ENCODE results near the gene RASSF10. TPM values are rescaled to one million over a fixed set of nuclear protein-coding genes. Genes with fewer than 3 reads are reported as not detected.

RASSF10 gene
- total RNA-seq, 1 experiment from 2014 or later: 10.0 TPM

DNA sequence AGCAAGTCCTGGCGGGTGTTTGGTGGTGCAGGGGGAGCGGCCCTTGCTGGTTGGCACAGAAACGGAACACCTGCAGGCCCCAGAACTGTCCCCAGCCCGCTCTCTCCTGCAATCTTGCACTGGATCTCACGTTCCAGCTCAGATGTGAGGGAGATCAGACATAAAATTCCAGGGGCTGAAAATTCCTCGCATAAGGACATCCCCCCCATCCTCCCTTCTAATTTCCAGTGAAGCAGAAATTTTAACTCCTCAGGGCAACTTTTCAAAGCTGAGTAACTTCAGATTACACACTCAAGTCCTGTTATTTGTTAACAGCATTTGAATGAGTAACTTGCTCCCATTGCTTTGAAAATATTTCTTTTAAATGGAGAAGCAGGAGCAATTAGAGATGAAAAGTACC is 40.3 kb upstream of the RASSF10 start:
- TF ChIP-seq, protein P1, sequence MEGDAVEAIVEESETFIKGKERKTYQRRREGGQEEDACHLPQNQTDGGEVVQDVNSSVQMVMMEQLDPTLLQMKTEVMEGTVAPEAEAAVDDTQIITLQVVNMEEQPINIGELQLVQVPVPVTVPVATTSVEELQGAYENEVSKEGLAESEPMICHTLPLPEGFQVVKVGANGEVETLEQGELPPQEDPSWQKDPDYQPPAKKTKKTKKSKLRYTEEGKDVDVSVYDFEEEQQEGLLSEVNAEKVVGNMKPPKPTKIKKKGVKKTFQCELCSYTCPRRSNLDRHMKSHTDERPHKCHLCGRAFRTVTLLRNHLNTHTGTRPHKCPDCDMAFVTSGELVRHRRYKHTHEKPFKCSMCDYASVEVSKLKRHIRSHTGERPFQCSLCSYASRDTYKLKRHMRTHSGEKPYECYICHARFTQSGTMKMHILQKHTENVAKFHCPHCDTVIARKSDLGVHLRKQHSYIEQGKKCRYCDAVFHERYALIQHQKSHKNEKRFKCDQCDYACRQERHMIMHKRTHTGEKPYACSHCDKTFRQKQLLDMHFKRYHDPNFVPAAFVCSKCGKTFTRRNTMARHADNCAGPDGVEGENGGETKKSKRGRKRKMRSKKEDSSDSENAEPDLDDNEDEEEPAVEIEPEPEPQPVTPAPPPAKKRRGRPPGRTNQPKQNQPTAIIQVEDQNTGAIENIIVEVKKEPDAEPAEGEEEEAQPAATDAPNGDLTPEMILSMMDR (IDR thresholded peaks at IDR 0.05; ENCODE audit: unreplicated experiment): no peak
- CTCF ChIA-PET: no interaction called here
- H3K4me3 Mint-ChIP-seq (ENCODE audit: low read depth, unreplicated experiment): no peak overlapping the region
- H3K27ac Mint-ChIP-seq (ENCODE audit: unreplicated experiment): no peak overlapping the region
- H3K9me3 Mint-ChIP-seq (ENCODE audit: low read depth, unreplicated experiment): no peaks in the 10 kb centered on the region
- intact Hi-C loops (cut with micrococcal nuclease; ENCODE audit: unreplicated experiment): loop anchor here (5.0 kb wide), 2 partner anchors 43 to 198 kb away; no protein-coding TSS in a partner anchor
- no peak for DNase-seq
- H3K36me3 Mint-ChIP-seq (ENCODE audit: insufficient read depth, unreplicated experiment): no peaks in the 10 kb centered on the region
- H3K4me1 Mint-ChIP-seq (ENCODE audit: low read depth, unreplicated experiment): peaks cover 11% of the 10 kb centered on the region
- no TSS peak for BruUV-seq (replicated peaks)
- H3K27me3 Mint-ChIP-seq (ENCODE audit: unreplicated experiment): no peaks in the 10 kb centered on the region

DNA sequence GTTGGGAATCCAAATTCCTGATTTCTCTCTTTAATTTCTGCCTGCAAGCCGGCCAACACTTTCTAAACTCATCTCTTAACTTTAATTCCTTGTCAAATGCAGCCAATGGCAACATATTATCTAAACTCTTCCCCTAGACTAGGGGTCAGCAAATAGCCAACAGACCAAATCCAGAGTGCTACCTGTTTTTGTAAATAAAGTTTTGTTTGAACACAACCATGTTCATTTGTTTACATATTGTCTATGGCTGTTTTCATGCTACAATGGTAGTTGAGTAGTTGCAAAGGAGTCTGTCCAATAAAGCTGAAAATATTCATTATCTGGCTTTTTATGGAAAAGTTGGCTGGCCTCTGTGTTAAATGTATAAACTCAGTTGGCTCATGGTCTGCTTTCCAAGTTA is 37.2 kb upstream of the RASSF10 start:
- Mint-ChIP-seq H3K4me1 (ENCODE audit: low read depth, unreplicated experiment) (peaks cover 11% of the 10 kb centered on the region), H3K9me3 (ENCODE audit: low read depth, unreplicated experiment) (no peaks in the 10 kb centered on the region), H3K27ac (ENCODE audit: unreplicated experiment) (no peak overlapping the region), H3K27me3 (ENCODE audit: unreplicated experiment) (no peaks in the 10 kb centered on the region), H3K36me3 (ENCODE audit: insufficient read depth, unreplicated experiment) (no peaks in the 10 kb centered on the region), H3K4me3 (ENCODE audit: low read depth, unreplicated experiment) (no peak overlapping the region)
- CTCF ChIA-PET: interaction anchor here (0.9 kb wide), 1 partner anchor 9 kb away, joined by 4 read pairs; no protein-coding TSS in a partner anchor
- no TSS peak for BruUV-seq (replicated peaks)
- no peak for DNase-seq
- intact Hi-C loops (cut with micrococcal nuclease; ENCODE audit: unreplicated experiment): no loop called here
- TF ChIP-seq, protein P1 (IDR thresholded peaks at IDR 0.05; ENCODE audit: unreplicated experiment): no peak

DNA sequence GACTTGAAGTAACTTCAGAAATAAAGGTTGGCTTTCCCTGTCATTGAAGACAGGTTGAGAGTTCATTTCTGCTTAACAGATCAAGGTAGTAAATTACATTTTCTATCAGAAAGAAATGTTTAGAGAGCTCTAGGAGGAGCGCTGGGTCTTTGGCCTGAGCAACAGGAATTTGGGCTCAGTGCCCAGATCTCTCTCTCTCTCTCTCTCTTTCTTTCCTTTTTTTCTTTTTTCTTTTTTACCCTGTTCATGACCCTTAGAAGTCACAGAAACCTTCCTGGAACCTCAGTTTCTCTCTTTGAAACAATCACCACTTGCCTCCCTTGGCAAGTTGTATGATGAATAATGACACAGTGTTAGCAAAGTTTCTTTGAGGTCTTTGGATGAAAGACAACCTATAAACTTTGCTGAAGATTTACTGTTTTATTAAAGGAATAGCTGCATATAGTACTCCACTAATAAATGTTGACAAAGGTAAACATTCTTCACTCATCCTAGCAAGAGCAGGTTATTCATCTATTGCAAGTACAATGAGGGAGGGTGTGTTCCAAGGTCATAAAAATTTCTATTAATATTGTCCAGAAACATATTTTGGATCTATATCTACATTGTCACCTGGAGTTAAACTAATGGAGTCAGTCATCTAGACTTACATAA is 35.5 kb upstream of the RASSF10 start:
- no peak for DNase-seq

DNA sequence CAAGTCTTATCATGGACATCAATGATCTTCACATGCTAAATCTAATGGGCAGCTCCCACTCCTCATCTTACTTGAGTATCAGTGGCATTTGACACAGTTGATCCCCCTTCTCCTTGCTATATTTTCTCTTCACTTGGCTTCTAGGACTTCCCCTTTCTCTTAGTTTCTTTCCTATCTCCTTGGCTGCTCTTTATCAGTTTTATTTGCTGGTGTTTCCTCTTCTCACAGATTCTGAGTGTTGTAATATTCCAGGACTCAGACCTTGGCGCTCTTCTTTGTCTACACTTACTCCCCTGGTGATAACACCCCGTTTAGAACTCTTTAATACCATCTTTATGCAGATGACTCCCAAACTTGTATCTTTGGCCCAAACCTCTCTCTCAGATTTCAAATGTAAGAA is 33.9 kb upstream of the RASSF10 start:
- Mint-ChIP-seq H3K36me3 (ENCODE audit: insufficient read depth, unreplicated experiment) (no peaks in the 10 kb centered on the region), H3K4me3 (ENCODE audit: low read depth, unreplicated experiment) (no peak overlapping the region), H3K4me1 (ENCODE audit: low read depth, unreplicated experiment) (peaks cover 4% of the 10 kb centered on the region), H3K27me3 (ENCODE audit: unreplicated experiment) (no peaks in the 10 kb centered on the region), H3K9me3 (ENCODE audit: low read depth, unreplicated experiment) (no peaks in the 10 kb centered on the region), H3K27ac (ENCODE audit: unreplicated experiment) (no peak overlapping the region)
- TF ChIP-seq, protein P1 (IDR thresholded peaks at IDR 0.05; ENCODE audit: unreplicated experiment): no peak
- DNase-seq: no peak
- CTCF ChIA-PET: no interaction called here
- intact Hi-C loops (cut with micrococcal nuclease; ENCODE audit: unreplicated experiment): no loop called here
- BruUV-seq (replicated peaks): no TSS peak

More for the DNA sequence above, 35.5 kb upstream of the RASSF10 start:
- no peaks in the 10 kb centered on the region for H3K9me3 Mint-ChIP-seq (ENCODE audit: low read depth, unreplicated experiment)
- CTCF ChIA-PET: interaction anchor here (0.5 kb wide), 1 partner anchor 390 kb away, joined by 3 read pairs; no protein-coding TSS in a partner anchor
- no peaks in the 10 kb centered on the region for H3K4me1 Mint-ChIP-seq (ENCODE audit: low read depth, unreplicated experiment)
- TF ChIP-seq, protein P1 (IDR thresholded peaks at IDR 0.05; ENCODE audit: unreplicated experiment): no peak
- no peaks in the 10 kb centered on the region for H3K36me3 Mint-ChIP-seq (ENCODE audit: insufficient read depth, unreplicated experiment)
- intact Hi-C loops (cut with micrococcal nuclease; ENCODE audit: unreplicated experiment): no loop called here
- H3K27me3 Mint-ChIP-seq (ENCODE audit: unreplicated experiment): no peaks in the 10 kb centered on the region
- BruUV-seq (replicated peaks): no TSS peak
- no peak overlapping the region for H3K4me3 Mint-ChIP-seq (ENCODE audit: low read depth, unreplicated experiment)
- H3K27ac Mint-ChIP-seq (ENCODE audit: unreplicated experiment): no peak overlapping the region
